Astrocyte (in vitro differentiated cells and primary cell): ENCODE measurements around the gene ELP4.

Source experiments
- CTCF ChIP-seq: IDR thresholded peaks from 2 replicates; pipeline ENCODE4 v1.5.1; 2011; ENCODE audit warnings: low read depth, mild to moderate bottlenecking, inconsistent platforms, low read length, moderate library complexity; ENCODE audit not compliant: insufficient read depth
- EZH2 ChIP-seq: IDR thresholded peaks from 2 replicates; pipeline ENCODE4 v1.6.1; 2012; ENCODE audit warnings: mild to moderate bottlenecking, low read length, inconsistent platforms; ENCODE audit not compliant: insufficient read depth

DNA sequence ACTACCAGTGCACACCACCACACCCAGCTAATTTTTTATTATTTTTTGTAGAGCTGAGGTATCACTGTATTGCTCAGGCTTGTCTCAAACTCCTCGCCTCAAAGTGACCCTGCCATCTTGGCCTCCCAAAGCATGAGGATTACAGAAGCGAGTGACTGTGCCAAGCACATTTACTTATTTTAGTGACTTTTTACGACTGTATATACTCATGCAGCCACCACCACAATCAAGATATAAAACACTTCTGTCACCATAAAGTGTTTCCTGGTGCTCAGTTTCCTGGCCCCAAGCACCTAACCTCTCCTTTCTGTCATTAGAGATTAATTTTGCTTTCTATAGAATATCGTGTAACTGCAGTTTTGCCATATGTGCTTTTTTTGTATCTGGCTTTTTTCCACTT lies 25.9 kb downstream of the ELP4 start:
- TF ChIP-seq CTCF: no peak
- no peak for TF ChIP-seq EZH2
